ENCODE results near the gene USP6. TPM values are rescaled to one million over a fixed set of nuclear protein-coding genes. Genes with fewer than 3 reads are reported as not detected.
"Not testable (repeated sequence)": the region's sequence is repeated elsewhere in the genome, so short reads cannot be mapped to it uniquely, and the experiment has no call there.

Gene USP6
- total and polyA plus RNA-seq, 10 of the 15 experiments (the other 5 are each of a cell fraction or from before 2014, with no cell fraction given) = under 0.01 to 0.39 (median 0.10) TPM; not detected in 2

DNA sequence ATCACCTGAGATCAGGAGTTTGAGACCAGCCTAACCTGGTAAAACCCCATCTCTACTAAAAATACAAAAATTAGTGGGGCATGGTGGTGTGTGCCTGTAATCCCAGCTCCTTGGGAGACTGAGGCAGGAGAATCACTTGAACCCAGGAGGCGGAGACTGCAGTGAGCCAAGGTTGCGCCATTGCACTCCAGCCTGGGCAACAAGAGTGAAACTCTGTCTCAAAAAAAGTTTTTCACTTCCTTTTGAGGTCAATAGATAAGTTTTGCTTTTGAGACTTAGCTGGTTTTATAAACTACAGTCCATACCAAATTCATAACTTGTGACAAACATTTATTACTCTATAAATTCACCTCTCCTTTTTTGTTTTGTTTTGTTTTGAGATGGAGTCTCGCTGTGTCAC lies 46.0 kb downstream of the USP6 start:
- H4K20me1 ChIP-seq (ENCODE audit: control insufficient read depth, insufficient read depth); H3K79me2 ChIP-seq (ENCODE audit: control insufficient read depth, insufficient read depth, low read length); H3K27me3 ChIP-seq (replicated peaks in 1 of 2; ENCODE audit: control insufficient read depth in 2 of 2, insufficient read depth in 2 of 2, low read length in 1 of 2); DNase-seq (ENCODE audit: low read depth, low spot score); H3K36me3 ChIP-seq (ENCODE audit: control insufficient read depth in 2 of 2, insufficient read depth in 2 of 2, low read length in 1 of 2); SMC1A ChIA-PET (ENCODE audit: uncharacterized antibody, unreplicated experiment); RAD21 ChIA-PET (ENCODE audit: unreplicated experiment); H3K4me2 ChIP-seq (ENCODE audit: control insufficient read depth, insufficient read depth); H3K4me3 ChIP-seq; FAIRE-seq; POLR2A ChIA-PET; BruUV-seq (replicated peaks); H3K9me3 ChIP-seq (replicated peaks; ENCODE audit: control insufficient read depth, insufficient read depth, low read length); in situ Hi-C loops (cut with MboI); H3K4me1 ChIP-seq (ENCODE audit: control insufficient read depth, insufficient read depth, low read length); H3K27ac ChIP-seq (ENCODE audit: control insufficient read depth, insufficient read depth); H3K9ac ChIP-seq (ENCODE audit: control insufficient read depth, insufficient read depth, low read length); intact Hi-C loops (cut with micrococcal nuclease; ENCODE audit: unreplicated experiment); H2AFZ ChIP-seq (ENCODE audit: control insufficient read depth, low read depth, low read length): not testable (repeated sequence)
- TF ChIP-seq SPI1 (IDR thresholded peaks at IDR 0.05; ENCODE audit: borderline replicate concordance, insufficient read depth, low read depth, low read length) = peak; percentile 50; the same call in 1 of the 2 replicates
- CTCF ChIA-PET = interaction anchor here (0.6 kb wide), 2 partner anchors 30 to 602 kb away, joined by 3 read pairs; partner anchors contain the start of gene GGT6
- 33% methylated on average over 3 of the region's 3 CpGs for WGBS (ENCODE audit: insufficient coverage, insufficient replicate concordance, low lambda C conversion rate, missing lambda C conversion rate)
- ATAC-seq = peak; percentile 79

DNA sequence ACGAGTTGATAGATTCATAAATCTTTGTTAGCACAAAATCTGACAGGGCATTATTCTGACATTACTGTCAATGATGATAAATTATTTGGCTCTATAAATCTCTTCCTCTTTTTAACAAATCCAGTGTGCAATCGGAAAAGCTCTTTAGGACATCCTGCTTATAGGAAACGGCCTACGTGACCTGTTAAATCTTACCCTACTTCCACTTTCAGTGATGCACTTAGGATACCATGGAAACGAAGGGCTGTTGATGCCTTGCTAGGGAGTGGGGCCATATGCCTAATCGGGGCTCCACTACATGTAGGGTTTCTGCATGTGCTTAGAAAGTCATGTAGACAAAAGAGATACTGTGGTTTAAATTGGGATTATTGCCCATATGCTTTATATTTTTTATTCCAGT lies 48.6 kb downstream of the USP6 start:
- Histone ChIP-seq H3K4me3 (no peak overlapping the region), H3K27ac (ENCODE audit: control insufficient read depth, insufficient read depth) (no peak overlapping the region), H3K4me2 (ENCODE audit: control insufficient read depth, insufficient read depth) (no peak overlapping the region), H3K27me3 (replicated peaks in 1 of 2; ENCODE audit: control insufficient read depth in 2 of 2, insufficient read depth in 2 of 2, low read length in 1 of 2) (no peaks in the 10 kb centered on the region), H3K36me3 (ENCODE audit: control insufficient read depth in 2 of 2, insufficient read depth in 2 of 2, low read length in 1 of 2) (no peaks in the 10 kb centered on the region), H3K4me1 (ENCODE audit: control insufficient read depth, insufficient read depth, low read length) (peaks cover 4% of the 10 kb centered on the region), H2AFZ (ENCODE audit: control insufficient read depth, low read depth, low read length) (no peak overlapping the region), H3K79me2 (ENCODE audit: control insufficient read depth, insufficient read depth, low read length) (no peaks in the 10 kb centered on the region), H3K9ac (ENCODE audit: control insufficient read depth, insufficient read depth, low read length) (no peak overlapping the region), H3K9me3 (replicated peaks; ENCODE audit: control insufficient read depth, insufficient read depth, low read length) (no peaks in the 10 kb centered on the region; the same call in 1 of the 3 replicates), H4K20me1 (ENCODE audit: control insufficient read depth, insufficient read depth) (no peaks in the 10 kb centered on the region)
- POLR2A ChIA-PET = no interaction called here
- CTCF ChIA-PET = no interaction called here
- in situ Hi-C loops (cut with MboI) (no loop called here), intact Hi-C loops (cut with micrococcal nuclease; ENCODE audit: unreplicated experiment) (no loop called here)
- no TSS peak for BruUV-seq (replicated peaks)
- RAD21 ChIA-PET (ENCODE audit: unreplicated experiment) = no interaction called here
- no peak for ATAC-seq
- WGBS (ENCODE audit: insufficient coverage, insufficient replicate concordance, low lambda C conversion rate, missing lambda C conversion rate) = 57% methylated on average over 6 of the region's 6 CpGs
- DNase-seq (ENCODE audit: low read depth, low spot score) = no peak
- no peak for FAIRE-seq
- SMC1A ChIA-PET (ENCODE audit: uncharacterized antibody, unreplicated experiment) = no interaction called here
- no peak for TF ChIP-seq PKNOX1 (IDR thresholded peaks at IDR 0.05)
- TF ChIP-seq TCF3 (IDR thresholded peaks at IDR 0.05; ENCODE audit: borderline replicate concordance, insufficient read depth, low read depth, low read length) = no peak
- no peak for TF ChIP-seq CEBPB (IDR thresholded peaks at IDR 0.05; ENCODE audit: borderline replicate concordance in 1 of 2, low read depth in 2 of 2, low read length in 2 of 2)
- TF ChIP-seq, protein P1, sequence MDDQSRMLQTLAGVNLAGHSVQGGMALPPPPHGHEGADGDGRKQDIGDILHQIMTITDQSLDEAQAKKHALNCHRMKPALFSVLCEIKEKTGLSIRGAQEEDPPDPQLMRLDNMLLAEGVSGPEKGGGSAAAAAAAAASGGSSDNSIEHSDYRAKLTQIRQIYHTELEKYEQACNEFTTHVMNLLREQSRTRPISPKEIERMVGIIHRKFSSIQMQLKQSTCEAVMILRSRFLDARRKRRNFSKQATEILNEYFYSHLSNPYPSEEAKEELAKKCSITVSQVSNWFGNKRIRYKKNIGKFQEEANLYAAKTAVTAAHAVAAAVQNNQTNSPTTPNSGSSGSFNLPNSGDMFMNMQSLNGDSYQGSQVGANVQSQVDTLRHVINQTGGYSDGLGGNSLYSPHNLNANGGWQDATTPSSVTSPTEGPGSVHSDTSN (IDR thresholded peaks at IDR 0.05; ENCODE audit: insufficient replicate concordance, low read depth, low read length) = no peak
- no peak for TF ChIP-seq E4F1 (IDR thresholded peaks at IDR 0.05; ENCODE audit: borderline replicate concordance, partially characterized antibody)
- no peak for TF ChIP-seq FOXM1 (IDR thresholded peaks at IDR 0.05; ENCODE audit: low read depth, low read length)
- TF ChIP-seq MYC (IDR thresholded peaks at IDR 0.05; ENCODE audit: insufficient read depth, insufficient read length, insufficient replicate concordance, low read length, severe bottlenecking) = no peak
- no peak for TF ChIP-seq RFX5 (IDR thresholded peaks at IDR 0.05; ENCODE audit: low read depth, low read length)

All from GM12878 (cell line).